ENCODE data around the gene DRC7.

Gene DRC7

DNA sequence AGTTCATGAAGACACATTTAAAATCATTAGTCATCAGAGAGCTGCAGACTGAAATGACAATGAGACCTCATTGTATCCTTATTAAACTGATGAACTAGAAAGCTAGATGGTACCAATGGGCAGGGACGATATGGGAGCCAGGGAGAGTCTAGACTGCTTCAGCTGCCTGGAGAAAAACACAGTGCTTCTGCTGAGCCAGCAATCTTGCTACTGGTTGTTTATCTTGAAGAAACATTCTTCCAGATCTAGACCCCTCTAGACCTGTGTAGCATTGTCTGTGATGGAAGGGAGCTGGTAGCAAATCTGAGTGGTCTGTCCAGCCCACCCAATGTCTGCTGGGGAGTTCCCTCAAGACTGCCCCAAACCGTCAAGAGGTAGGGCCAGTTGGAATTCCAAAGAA, 2.0 kb upstream of the DRC7 start:
- DNase-seq (ENCODE audit: low spot score) (no peak), FAIRE-seq (no peak)

DNA sequence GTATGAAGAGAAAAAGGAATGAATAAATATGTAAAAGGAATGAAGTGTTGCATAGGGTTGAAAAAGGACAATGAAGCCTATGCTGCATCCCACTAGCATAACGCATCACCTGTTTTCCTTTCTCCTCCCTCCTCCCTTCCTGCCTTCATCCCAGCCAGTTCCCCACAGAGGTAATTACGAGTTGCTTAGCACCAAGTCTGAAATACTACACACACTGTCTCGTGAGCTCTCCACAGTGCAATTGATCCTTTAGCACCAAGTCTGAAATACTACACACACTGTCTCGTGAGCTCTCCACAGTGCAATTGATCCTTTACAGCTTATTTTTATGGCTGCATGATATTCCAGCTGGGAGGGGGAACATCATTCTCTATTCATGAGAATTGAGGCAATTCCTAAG, 1.1 kb upstream of the DRC7 start:
- FAIRE-seq, result no peak
- no peak for DNase-seq (ENCODE audit: low spot score)

DNA sequence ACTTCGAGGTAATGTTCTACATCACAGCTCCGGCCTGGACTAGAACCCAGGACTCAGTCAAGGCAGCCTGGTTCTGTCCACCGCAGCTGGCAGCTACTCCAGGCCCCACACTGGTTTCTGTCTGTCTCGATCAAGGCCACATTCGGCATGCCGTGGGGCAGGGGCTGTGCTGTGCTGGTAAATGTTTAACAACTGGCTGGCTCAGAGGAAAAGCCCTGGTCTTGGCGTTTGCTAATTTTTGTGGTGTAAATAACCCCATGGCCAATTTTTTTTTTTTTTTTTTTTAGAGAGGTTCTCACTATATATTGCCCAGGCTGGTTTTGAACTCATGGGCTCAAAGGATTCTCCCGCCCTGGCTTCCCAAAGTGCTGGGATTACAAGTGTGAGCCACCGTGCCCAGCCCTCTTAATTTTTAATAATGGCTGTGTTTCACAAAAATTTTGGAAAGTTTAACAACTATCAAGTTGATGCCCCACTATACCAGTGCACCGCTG, 328 bp upstream of the DRC7 start:
- DNase-seq (ENCODE audit: low spot score) (no peak), FAIRE-seq (no peak)

DNA sequence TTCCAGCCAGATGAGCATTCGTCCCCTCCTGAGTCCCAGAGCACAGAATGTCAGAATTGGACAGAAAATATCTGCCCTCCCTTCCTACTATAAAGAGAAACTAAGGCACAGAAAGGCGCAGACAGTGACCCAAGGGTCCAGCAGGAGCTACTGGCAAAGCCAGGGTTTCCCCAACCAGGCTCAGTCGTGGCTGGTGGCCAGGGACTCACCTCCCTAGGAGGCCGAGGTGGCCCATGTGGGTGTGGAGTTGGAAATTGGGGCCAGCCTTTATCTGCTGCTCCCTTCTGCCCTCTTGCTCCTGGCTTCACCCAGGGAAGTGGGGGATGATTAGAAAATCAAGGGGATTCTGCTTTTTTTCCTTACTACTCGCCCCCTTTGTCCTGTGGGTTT, 1.1 kb downstream of the DRC7 start:
- DNase-seq (ENCODE audit: low spot score) (no peak), FAIRE-seq (no peak)

DNA sequence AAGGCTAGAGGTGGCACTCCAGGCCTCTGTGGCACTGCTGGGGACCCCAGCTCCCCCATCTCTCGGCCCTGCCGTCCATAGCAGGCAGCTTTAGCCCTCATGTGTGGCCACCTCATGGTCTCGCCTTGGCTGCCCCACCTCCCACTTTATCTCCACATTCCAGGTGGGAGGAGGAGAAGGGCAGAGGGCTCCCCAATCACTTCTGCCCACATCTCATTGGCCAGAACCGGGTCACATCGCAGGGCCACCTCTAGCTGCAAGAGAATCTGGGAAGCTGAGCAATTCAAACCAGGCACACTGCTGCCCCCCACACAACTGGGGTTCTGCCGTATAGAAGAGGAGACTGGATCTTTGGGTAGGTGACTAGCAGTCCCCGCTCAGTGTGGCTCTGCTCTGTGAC, 1.6 kb downstream of the DRC7 start:
- DNase-seq (ENCODE audit: low spot score) (no peak), FAIRE-seq (no peak)

DNA sequence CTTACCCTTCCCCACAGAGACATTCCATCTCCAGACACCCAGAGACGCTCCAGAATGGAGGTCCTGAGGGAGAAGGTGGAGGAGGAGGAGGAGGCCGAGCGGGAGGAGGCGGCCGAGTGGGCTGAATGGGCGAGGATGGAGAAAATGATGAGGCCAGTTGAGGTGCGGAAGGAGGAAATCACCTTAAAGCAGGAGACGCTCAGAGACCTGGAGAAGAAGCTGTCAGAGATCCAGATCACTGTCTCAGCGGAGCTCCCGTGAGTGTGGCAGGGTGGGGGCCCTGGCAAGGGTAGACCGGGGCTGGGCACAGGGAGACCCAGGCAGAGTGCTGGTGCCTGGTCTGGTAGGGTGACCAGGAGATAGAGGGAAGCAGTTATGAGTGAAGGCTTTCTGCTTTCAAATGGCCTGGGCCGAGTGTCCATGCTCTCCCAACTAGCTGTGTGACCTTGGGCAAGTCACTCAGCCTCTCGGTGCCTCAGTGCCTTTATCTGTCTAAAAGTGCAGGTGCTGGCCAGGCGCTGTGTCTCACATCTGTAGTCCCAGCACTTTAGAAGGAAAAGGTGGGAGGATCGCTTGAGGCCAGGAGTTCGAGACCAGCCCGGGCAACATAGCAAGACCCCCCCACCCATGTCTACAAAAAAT, 3.4 kb downstream of the DRC7 start:
- no peak for DNase-seq (ENCODE audit: low spot score)
- no peak for FAIRE-seq

DNA sequence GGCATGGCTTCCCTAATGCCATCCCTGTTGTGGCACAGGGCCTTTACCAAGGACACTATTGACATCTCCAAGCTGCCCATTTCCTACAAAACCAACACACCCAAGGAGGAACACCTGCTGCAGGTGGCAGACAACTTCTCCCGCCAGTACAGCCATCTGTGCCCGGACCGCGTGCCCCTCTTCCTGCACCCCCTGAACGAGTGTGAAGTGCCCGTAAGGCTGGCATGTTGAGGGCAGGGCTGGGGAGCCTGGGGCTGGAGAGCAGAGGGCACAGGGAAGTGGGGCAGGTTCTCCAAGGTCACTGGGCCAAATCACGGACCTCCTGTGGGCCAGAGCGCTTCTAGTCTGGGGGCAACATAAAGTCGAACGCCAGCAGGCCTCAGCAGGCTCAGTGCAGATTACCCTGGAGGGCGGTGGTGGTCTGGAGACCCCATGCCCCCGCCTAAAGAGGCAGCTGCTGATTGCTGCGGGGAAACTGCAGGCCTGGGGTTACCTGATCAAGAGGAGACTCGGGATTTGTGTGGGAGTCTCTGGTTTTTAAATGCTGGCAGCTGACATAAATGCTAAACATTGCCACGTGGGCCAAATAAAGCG, 4.3 kb downstream of the DRC7 start:
- FAIRE-seq, result no peak

DNA sequence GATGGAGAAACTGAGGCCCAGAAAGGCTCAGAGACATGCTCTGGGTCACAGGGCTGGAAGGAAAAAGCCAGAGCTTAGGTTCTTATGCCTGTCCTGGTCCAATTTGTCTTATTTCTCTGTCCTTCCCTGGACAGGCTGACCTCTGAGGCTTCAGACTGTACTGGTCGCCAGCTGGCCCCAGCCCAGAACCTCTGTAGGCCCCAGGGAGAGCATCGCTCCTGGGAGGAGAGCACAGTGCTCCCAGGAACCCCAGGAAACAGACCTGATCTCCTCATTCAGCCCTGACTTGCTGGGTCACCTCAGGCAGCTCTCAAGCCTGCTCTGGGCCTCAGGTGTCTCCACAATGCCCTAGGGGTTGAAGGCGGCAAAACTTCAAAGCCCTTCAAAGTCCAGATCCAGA, 4.9 kb downstream of the DRC7 start:
- no peak for DNase-seq (ENCODE audit: low spot score)
- no peak for FAIRE-seq

More for the DNA sequence above, 4.3 kb downstream of the DRC7 start:
- no peak for DNase-seq (ENCODE audit: low spot score)

DNA sequence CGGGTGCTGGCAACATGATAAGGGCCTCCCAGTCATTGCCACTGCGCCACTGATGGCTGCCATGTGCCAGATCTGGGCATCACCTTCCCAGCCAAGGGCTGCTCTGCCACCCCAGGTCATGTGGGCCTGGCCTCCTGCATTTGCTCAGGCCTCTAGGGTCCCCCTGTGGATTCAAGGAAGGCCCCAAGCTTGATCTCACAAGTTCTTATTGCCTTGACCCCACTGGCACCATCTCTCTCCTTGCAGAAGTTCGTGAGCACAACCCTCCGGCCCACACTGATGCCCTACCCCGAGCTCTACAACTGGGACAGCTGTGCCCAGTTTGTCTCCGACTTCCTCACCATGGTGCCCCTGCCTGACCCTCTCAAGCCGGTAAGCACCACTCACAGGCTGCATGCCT, 5.3 kb downstream of the DRC7 start:
- DNase-seq (ENCODE audit: low spot score) (no peak), FAIRE-seq (no peak)

DNA sequence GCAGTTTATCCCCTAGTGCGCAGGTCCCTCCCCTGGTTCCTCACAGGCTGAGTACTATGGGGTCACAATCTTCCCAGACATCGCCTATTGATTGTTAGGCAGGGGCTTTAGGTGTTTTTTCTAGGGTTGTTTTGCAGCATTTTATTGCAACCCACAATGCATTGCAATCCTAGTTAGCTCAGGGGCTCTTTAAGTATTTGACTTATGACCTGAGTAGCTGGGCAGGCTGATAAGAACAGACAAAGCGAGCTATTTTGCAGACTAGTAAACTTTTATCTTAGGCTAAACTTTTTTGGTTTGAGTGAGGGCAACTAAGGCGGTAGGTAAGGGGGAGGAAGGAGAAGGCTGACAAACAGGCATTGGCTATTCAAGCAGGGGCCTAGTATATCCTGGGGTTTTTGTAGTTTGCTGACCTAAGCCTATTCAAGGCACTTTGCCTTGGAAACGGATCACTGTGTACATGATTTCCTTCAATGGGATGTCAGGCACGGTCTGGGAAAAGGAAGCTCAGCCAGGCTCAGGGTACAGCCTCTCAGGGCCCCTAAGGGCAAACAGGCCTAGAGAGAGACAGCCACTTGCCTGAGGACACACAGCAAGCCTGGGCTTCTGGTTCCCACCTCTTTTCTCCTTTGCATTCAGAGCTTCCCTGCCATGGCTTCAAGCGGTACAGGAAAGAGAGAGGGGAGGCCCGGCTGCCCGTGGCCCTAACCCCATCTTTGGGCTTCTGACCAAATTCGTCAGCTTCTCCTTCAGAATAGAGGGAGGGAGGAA, 6.4 kb downstream of the DRC7 start:
- no peak for DNase-seq (ENCODE audit: low spot score)
- no peak for FAIRE-seq

DNA sequence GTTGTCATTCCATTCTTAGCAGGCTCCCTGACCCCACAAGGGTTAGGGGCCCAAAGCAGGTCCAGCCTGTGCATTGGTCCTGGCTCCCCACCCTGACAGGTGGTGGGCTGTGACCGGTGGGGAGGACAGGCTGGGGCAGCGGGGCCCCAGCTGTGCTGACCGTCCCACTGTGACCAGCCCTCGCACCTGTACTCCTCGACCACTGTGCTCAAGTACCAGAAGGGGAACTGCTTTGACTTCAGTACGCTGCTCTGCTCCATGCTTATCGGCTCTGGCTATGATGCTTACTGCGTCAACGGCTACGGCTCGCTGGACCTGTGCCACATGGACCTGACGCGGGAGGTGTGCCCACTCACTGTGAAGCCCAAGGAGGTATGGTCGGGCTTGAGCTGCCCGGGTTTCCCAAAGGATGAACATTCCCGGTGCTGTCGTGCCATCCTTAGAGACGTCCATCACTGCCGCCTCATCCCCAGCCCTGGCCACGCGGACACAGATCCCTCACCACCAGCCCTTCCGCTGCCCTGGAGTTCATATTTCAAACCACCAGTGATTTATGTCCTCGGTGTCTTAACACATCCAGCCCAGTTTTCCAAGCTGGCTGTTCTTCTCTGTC, 7.3 kb downstream of the DRC7 start:
- FAIRE-seq (no peak), DNase-seq (ENCODE audit: low spot score) (no peak)

DNA sequence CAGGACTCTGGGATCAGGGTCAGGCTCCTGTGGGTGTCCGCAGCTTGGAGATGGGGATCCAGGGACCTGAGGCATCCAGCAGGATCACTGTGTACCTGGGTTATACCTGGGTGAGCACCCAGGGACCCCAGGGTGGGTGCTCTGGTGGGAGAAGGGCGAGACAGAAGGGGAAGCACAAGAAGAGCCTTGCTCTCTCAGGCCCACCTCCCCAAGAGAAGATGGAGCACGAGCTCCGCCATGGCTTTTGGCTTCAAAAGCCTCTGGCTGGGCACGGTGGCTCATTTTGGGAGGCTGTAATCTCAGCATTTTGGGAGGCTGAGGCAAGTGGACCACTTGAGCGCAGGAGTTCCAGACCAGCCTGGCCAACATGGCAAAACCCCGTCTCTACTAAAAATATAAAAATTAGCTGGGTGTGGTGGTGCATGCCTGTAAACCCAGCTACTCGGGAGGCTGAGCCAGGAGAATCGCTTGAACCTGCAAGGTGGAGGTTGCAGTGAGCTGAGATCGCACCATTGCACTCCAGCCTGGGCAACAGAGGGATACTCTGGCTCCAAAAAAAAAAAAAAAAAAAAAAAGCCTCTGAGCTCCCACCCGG, 8.9 kb downstream of the DRC7 start:
- no peak for FAIRE-seq
- DNase-seq (ENCODE audit: low spot score), result no peak

DNA sequence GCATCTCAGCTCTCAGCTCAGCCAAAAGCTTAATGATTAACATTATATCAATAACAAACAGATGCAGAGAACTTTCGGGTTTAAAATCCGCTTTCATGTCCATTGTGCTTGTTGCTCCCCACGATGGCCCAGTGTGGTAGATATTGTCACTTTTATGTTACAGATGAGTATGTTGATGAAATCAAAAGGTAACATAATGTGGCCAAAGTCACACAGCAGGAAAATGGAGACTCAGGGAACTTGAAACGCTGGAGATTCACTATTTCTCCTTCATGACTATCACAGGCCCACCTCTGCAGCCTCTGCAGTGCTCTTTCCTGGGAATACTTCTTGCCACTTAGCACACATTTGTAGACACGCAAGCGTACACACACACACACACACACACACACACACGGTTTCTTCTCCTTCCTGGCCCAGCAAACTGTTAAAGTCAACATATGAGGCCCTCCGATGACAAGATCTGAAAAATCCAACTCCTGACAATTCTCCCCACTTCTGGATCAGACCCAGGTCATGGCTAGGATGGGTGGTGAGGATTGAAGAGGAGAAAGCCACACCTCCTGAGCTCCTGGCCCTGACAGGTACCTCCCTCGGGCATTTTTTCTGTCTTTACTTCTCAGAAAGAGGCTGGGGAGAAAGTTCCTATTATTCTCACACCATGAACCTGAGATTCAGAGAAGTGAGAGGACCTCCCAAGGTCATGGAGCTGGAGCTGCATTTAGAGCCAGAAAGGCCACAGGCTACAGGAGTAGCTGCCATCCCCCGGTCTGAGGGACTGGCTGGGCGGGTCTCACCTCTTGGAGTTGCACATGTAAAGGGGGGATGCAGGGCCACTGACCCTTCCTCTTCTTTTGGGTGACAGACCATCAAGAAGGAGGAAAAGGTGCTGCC, 9.7 kb downstream of the DRC7 start:
- no peak for FAIRE-seq

DNA sequence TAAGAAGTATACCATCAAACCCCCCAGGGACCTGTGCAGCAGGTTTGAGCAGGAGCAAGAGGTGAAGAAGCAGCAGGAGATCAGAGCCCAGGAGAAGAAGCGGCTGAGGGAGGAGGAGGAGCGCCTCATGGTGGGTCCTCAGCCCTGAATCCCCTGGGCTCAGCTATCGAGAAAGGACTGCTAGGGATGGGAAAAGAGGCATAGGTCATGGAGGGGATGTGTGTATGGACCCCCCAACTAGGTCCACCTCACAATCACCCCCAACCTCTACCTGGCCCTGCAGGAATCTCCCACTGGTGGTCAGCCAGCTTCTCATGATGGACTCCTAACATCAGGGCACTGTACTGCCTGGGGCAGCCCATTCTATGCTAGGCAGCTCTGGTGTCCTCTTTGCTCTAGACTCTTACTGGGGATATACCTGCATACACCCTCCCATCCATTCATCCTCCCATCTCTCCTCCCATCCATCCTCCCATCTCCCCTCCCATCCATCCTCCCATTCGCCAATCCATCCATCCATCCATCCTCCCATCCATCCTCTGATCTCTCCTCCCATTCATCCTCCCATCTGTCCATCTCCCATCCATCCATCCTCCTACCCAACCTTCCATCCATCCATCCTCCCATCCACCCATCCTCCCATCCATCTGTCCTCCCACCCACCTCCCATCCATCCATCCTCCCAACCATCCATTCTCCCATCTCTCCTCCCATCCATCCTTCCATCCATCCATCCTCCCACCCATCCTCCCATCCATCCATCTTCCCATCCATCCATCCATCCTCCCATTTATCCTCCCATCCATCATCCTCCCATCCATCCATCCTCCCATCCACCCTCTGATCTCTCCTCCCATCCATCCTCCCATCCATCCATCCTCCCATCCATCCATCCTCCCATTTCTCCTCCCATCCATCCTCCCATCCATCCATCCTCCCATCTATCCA, 10.6 kb downstream of the DRC7 start:
- FAIRE-seq, result peak; percentile 82
- no peak for DNase-seq (ENCODE audit: low spot score)

More for the DNA sequence above, 9.7 kb downstream of the DRC7 start:
- no peak for DNase-seq (ENCODE audit: low spot score)

DNA sequence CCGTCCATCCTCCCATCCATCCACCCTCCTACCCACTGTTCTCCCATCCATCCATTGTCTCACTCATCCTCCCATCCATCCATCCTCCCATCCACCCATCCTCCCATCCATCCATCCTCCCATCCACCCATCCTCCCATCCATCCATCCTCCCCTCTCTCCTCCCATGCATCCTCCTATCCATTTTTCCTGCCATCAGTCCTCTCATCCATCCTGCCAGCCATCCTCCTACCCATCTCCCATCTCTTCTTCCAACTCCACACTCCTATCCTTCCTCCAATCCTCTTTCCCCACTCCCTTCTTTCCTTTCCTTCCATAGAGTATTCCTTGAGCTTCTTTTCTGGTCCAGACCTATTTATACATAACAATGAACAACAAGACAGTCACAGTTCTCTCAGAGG, 12.1 kb downstream of the DRC7 start:
- FAIRE-seq, result peak; percentile 58

DNA sequence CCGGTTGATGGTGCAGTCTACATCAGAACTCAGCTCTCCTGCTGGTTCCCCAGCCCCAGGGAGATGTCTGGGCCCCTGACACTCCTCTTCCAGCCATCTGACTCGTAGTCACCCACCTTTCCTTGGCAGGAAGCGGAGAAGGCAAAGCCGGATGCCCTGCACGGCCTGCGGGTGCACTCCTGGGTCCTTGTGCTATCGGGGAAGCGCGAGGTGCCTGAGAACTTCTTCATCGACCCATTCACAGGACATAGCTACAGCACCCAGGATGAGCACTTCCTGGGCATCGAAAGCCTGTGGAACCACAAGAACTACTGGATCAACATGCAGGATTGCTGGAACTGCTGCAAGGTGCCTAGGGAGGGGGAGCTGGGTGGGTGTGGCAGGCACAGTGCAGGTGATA, 12.7 kb downstream of the DRC7 start:
- FAIRE-seq, result no peak
- DNase-seq (ENCODE audit: low spot score), result no peak

More for the DNA sequence above, 12.1 kb downstream of the DRC7 start:
- DNase-seq (ENCODE audit: low spot score), result no peak

DNA sequence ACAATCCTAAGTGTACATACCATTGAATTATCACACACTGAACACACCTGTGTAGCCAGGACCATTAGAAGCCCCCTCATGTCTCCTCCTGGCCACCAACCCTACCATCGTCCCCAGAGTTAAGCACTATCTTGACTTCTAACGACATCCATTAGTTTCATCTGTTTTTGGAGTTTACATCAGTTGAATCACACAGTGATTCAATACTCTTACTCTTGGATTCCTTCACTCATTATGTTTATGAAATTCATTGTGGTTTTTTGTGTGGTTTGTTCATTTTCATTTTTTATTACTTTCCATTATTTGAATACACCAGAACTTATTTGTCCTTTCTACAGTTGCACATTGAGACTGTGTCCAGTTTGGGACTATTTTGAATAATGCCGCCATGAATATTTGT, 13.6 kb downstream of the DRC7 start:
- no peak for DNase-seq (ENCODE audit: low spot score)
- no peak for FAIRE-seq

DNA sequence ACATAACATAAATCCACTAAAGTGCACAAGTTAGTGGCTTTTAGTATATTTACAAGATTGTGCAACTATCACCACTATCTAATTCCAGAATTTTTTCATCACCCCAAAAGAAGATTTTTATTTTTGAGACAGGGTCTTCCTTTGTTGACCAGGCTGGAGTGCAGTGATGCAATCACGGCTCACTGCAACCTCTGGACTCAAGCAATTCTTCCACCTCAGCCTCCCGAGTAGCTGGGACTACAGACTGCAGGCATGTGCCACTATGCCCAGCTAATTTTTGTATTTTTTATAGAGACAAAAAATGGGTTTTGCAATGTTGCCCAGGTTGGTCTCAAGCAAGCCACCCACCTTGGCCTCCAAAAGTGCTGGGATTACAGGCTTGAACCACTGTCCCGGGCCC, 15.1 kb downstream of the DRC7 start:
- FAIRE-seq, result no peak
- DNase-seq (ENCODE audit: low spot score), result no peak

DNA sequence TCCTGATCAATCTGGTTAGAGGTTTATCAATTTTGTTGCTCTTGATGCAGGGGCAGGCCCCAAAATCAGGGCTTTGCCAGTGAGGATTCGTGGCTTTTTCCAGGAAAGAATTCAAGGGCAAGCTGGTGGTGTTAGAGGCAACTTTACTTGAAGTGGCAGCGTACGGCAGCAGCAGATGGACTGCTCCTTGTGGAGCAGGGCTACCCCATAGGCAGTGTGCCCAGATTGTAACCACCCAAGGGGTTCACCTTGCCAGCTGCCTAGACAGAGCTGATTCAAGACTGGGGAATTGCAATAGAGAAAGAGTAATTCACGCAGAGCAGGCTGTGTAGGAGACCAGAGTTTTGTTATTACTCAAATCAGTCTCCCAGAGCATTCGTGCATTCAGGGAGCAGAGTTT, 16.7 kb downstream of the DRC7 start:
- no peak for FAIRE-seq
- DNase-seq (ENCODE audit: low spot score), result no peak

DNA sequence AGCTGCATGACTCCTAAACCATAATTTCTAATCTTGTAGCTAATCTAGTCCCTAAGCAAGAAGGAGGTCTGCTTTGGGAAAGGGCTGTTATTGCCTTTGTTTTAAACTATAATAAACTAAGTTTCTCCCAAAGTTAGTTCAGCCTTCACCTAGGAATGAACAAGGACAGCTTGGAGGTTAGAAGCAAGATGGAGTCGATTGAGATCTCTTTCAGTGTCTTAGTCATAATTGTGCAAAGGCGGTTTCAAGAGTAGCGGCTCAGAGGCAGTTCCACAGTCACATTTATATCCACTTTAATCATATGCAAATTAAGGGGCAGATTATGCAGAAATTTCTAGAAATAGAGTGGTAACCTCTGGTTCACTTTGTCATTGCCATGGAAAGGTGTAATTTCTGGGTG, 17.4 kb downstream of the DRC7 start:
- no peak for FAIRE-seq

More for the DNA sequence above, 17.4 kb downstream of the DRC7 start:
- DNase-seq (ENCODE audit: low spot score), result no peak

Data from urothelium cell line (cell line).